Suppressor macrophage treated with lipopolysaccharide for 1 hour (primary cell): Measurements from ENCODE around the gene SEM1.
"Not testable (repeated sequence)": the region's sequence is repeated elsewhere in the genome, so short reads cannot be mapped to it uniquely, and the experiment has no call there.

Experiments used
- DNase-seq, 3 donors: peaks; one replicate each; pipeline ENCODE4 v3.0.0-alpha.2; 2020 to 2022

Gene SEM1

GRCh38 chr7:96709381-96710228, at the start of gene SEM1:
SEM1 (minus strand) TSS chr7:96709846; CDS start chr7:96709763, 83 bp downstream.
- peak; percentile 84 to 87 (median 85) for DNase-seq

DNA sequence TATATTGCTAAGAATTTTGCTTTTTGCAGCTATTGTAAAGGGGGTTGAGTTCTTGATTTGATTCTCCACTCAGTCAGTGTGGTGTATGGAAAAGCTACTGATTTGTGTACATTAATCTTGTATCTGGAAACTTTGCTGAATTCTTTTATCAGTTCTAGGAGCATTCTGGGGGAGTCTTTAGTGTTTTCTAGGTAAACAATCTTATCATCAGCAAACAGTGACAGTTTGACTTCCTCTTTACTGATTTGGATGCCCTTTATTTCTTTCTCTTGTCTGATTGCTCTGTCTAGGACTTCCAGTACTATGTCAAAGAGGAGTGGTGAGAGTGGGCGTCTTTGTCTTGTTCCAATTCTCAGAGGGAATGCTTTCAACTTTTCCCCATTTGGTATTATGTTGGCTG, 48.2 kb upstream of the SEM1 start:
- DNase-seq, result not testable (repeated sequence)

- no peak for DNase-seq
Observed at GRCh38 chr7:96747418-96747940, 37.8 kb upstream of the SEM1 start.

DNA sequence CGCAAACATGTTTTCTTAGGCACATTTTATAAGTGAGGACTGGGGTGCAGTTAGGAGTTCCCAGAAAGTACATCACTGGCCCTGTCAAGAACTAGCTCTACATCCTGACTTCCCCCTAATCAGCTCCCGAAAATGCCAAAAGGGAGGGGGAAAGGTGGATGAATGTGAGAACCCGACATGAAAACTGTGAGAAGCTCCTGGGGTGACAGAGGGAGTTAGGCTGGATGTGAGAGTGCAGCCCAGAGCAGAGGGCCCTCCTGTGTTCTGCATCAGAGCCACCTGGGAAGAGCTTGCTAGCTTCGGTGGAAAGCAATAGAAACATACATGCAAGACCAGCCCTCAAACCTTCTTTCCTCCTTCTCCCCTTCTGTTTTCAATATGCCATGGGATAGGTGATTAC, 30.5 kb upstream of the SEM1 start:
- DNase-seq, result no peak

DNA sequence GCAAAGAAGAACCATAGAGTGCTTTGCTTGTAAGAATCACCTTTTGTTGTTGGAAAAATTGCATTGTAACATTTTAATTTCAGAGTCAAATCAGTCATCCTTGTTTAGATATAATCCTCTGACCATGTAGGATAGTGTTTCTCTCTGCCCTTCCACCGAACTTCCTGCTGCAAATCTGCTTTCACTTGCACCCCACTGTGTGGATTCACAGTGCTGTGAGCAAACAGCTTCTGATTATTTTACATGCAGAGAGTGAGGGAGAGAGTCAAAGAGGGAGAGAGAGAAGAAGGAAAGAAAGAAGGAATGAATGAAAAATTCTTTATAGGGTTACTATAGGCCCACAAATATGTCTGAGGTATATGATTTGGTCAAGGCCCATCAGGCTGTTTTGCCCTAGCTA, 30.0 kb upstream of the SEM1 start:
- no peak for DNase-seq

- no peak for DNase-seq
Observed at GRCh38 chr7:96739167-96739566, 29.5 kb upstream of the SEM1 start.

GRCh38 chr7:96738705-96739104, 29.1 kb upstream of the SEM1 start:
- DNase-seq, result no peak

DNA sequence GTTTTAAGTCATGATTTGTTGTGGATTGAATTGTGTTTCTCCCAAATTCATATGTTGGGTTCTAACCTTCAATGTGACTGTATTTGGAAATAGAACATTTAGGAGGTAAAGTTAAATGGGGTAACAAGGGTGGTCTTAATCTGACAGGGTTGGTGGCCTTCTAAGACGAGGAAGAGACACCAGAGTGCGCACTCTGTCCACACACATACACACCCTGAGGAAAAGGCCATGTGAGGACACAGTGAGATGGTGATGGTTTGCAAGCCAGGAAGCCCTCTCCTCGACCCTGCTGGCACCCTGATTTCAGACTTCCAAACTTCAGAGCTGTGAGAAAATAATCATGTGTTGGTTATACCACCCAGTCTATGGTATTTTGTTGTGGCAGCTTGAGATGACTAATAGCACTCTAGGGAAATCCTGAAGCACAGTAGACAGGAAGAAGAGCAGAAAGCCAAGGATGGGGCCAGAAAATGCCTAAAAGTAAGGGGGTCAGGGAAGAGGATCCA, 28.0 kb upstream of the SEM1 start:
- no peak for DNase-seq

- no peak for DNase-seq
Observed at GRCh38 chr7:96734343-96734742, 24.7 kb upstream of the SEM1 start.

GRCh38 chr7:96729820-96730219, 20.2 kb upstream of the SEM1 start:
- DNase-seq, result no peak

- no peak for DNase-seq
Observed at GRCh38 chr7:96728139-96728538, 18.5 kb upstream of the SEM1 start.

DNA sequence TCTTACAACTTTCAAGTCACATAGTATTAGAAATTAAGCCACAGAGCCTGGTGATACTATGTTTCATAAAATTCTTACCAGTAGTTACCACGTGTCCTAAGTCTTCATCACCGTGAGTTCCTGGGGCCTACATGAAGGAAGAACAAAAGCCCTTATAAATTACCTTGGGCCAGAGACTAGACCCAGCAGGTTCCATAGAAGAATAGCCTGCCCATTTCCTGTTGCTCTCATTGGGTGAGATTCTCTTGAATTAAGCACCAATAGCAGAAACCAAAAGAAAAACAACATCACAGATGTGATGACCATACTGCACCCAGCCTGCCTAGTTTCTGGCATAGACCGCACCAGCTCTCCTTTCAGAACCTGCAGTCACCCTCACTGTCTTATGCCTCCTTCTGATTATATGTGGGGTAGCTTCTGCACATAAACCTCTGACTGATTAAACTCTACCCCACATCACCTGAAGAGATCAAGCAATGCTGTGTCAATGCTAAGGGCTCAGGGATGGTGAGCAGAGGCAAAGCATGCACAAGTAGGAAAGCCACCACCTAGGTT, 18.0 kb upstream of the SEM1 start:
- no peak for DNase-seq

DNA sequence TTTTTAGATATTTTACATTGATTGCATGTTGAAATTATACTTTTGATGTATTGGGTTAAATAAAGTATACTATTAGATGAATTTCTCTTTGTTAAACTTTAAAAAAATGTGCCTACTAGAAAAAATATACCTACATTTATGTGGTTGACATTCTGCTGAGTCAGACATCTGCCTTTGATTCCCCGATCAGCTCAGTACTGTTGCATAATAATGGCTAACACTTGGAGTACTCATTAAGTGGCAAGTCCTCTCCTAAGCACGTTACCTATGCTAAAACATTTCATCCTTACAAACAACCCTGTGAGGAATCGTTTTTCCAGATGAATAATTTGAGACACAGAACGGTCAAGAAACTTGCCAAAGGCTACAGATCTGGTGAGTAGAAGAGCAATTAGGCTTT, 14.0 kb upstream of the SEM1 start:
- DNase-seq, result no peak

- DNase-seq, result not testable (repeated sequence)
Observed at GRCh38 chr7:96722928-96723327, 13.3 kb upstream of the SEM1 start.

DNA sequence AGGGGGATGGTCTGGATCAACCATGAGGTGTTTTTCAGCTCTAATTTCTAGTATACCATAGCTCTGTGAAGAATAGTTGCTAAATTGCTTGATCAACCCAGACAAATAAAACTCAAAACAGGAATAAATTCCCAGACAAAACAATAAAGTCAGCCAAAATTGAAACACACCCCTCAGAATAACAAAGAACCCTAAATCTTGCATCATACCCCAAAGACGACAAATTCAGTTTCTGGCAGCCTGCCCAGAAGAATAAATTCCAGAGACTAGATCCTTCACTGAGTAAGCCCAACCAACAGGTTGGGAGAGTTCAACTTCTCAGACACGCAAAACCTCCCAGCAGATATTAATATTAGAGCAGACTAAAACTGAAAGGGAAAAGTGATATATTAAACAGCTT, 11.2 kb upstream of the SEM1 start:
- no peak for DNase-seq

GRCh38 chr7:96719164-96719563, 9.5 kb upstream of the SEM1 start:
- no peak for DNase-seq

- no peak for DNase-seq
Observed at GRCh38 chr7:96718107-96719003, 8.7 kb upstream of the SEM1 start.

DNA sequence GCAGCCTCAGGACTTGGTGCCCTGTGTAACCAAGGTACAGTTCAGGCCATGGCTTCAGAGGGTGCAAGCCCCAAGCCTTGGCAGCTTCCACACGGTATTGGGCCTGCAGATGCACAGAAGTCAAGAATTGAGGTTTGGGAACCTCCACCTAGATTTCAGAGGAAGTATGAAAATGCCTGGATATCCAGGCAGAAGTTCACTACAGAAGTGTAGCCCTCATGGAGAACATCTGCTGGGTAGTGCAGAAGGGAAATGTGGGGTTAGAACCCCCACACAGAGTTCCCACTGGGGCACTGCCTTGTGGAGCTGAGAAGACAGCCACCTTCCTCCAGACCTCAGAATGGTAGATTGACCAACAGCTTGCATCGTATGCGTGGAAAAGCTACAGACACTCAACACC, 3.4 kb upstream of the SEM1 start:
- no peak for DNase-seq

DNA sequence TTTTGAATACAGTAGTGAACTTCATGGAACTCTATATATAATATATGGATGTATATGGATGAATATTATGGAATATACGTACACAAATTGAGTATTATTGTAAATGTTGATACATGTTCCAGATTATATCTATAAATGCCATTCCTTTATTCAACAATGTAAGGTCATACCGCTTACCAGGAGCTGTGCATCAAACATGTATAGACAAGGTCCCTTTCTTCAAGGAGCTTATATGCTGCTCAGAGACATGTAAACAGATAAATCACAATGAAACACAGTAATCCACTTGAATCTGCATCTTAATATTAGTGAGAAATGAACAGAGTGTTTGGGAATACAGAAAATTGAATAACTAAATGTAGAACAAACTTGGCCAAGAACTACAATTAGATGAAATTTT, 898 bp upstream of the SEM1 start:
- DNase-seq, result no peak

GRCh38 chr7:96708872-96709271, 774 bp downstream of the SEM1 start:
- DNase-seq, result peak in 1 of 3 donors; percentile 20

- DNase-seq, result no peak
Observed at GRCh38 chr7:96707901-96708774, 1.5 kb downstream of the SEM1 start.

- no peak for DNase-seq
Observed at GRCh38 chr7:96701258-96701657, 8.4 kb downstream of the SEM1 start.
